HCT116 (cell line): ENCODE measurements around the gene CTNND1. TPM values are rescaled to one million over a fixed set of nuclear protein-coding genes. Genes with fewer than 3 reads are reported as not detected.

Source experiments
- ATAC-seq: fragments of 200-7000 bp; cut with Tn5 transposase; 2 replicates; pipeline ENCODE4 v1.9.1; 2020; ENCODE audit warnings: mild to moderate bottlenecking, moderate library complexity
- BruUV-seq: library from RNA; stranded (reverse); fragments of 400-500 nt; replicated peaks from 2 replicates; lab custom pipeline; 2021; lab: Mats Ljungman, UMichigan
- CTCF ChIA-PET: fragments of 300-600 bp; sonication (Branson Sonifier 250); formaldehyde crosslinking; loops from one replicate; lab custom pipeline; 2021; ENCODE audit warnings: antibody characterized with exemption; lab: Charles Lee
- POLR2A ChIA-PET: fragments of 300-600, 350-600 bp; sonication (Branson Sonifier 250); formaldehyde crosslinking; loops from one replicate; lab custom pipeline; 2021; ENCODE audit warnings: antibody characterized with exemption; lab: Charles Lee
- RAD21 ChIA-PET, 2 experiments: fragments of 300-600 bp; sonication (Branson Sonifier 250); formaldehyde crosslinking; loops; one replicate each; lab custom pipeline; 2023; ENCODE audit warnings: low total read pairs in 2 of 2; ENCODE audit not compliant: uncharacterized antibody in 2 of 2, unreplicated experiment in 2 of 2, low non-redundant PET in 1 of 2; lab: Charles Lee
- DNase-seq: peaks from one replicate; pipeline ENCODE4 v3.0.0-alpha.2; 2010; ENCODE audit warnings: low read depth, low spot score
- H2AFZ ChIP-seq: fragments of 200-600 bp; shearing (Covaris generic), sonication (generic); 2 replicates; pipeline ENCODE4 v1.6.1; 2017; ENCODE audit warnings: low read depth, mixed run types, mixed read lengths, antibody characterized with exemption, low read length; ENCODE audit not compliant: poor library complexity, severe bottlenecking
- H3K27ac ChIP-seq: 2 replicates; pipeline ENCODE4 v1.5.1; 2012; ENCODE audit warnings: low read depth, low read length
- H3K27me3 ChIP-seq: fragments of 200-600 bp; sonication (generic); 2 replicates; pipeline ENCODE4 v1.6.1; 2016; ENCODE audit warnings: mixed run types, low read length, mixed read lengths; ENCODE audit not compliant: insufficient read depth
- H3K36me3 ChIP-seq, 2 experiments: fragments of 200-500 bp in 1 of 2; fragments of 200-600 bp in 1 of 2; sonication (Bioruptor generic) in 1 of 2; sonication (generic) in 1 of 2; 2 replicates each; pipeline versions ENCODE4 v1.5.1 to v1.6.1; 2014 to 2016; ENCODE audit warnings: low read length in 2 of 2, inconsistent platforms in 1 of 2, mixed read lengths in 1 of 2, mixed run types in 1 of 2; ENCODE audit not compliant: insufficient read depth in 2 of 2, control insufficient read depth in 1 of 2
- H3K4me1 ChIP-seq, 2 experiments: fragments of 200-600 bp in 1 of 2; sonication (generic) in 1 of 2; 2 replicates each; pipeline versions ENCODE4 v1.5.1 to v1.6.1; 2012 to 2017; ENCODE audit warnings: low read length in 2 of 2, inconsistent platforms in 1 of 2, mild to moderate bottlenecking in 1 of 2, mixed read lengths in 1 of 2, mixed run types in 1 of 2, moderate library complexity in 1 of 2; ENCODE audit not compliant: insufficient read depth in 2 of 2, control insufficient read depth in 1 of 2
- H3K4me2 ChIP-seq: fragments of 200-600 bp; sonication (generic); 2 replicates; pipeline ENCODE4 v1.6.1; 2017; ENCODE audit warnings: mixed run types, low read length, mixed read lengths
- H3K4me3 ChIP-seq, 2 experiments: fragments of 200-600 bp in 1 of 2; sonication (generic) in 1 of 2; replicated peaks in 1 of 2; 2 replicates each; pipeline ENCODE4 v1.5.1; 2011 to 2016; ENCODE audit warnings: low read length in 2 of 2, control low read depth in 1 of 2, low read depth in 1 of 2, mild to moderate bottlenecking in 1 of 2, mixed read lengths in 1 of 2, mixed run types in 1 of 2
- H3K79me2 ChIP-seq: fragments of 200-600 bp; sonication (generic); 2 replicates; pipeline ENCODE4 v1.6.1; 2017; ENCODE audit warnings: mild to moderate bottlenecking, mixed run types, low read length, moderate library complexity, mixed read lengths; ENCODE audit not compliant: insufficient read depth
- H3K9ac ChIP-seq: fragments of 200-600 bp; sonication (generic); 2 replicates; pipeline ENCODE4 v1.6.1; 2016; ENCODE audit warnings: low read length, mixed read lengths
- H3K9me2 ChIP-seq: fragments of 200-600 bp; sonication (generic), shearing (Covaris generic); 2 replicates; pipeline ENCODE4 v1.6.1; 2017; ENCODE audit warnings: mixed run types, mild to moderate bottlenecking, moderate library complexity; ENCODE audit not compliant: insufficient read depth
- H3K9me3 ChIP-seq, 2 experiments: fragments of 200-500 bp in 1 of 2; fragments of 200-600 bp in 1 of 2; sonication (Bioruptor generic) in 1 of 2; sonication (generic) in 1 of 2; 2 replicates each; pipeline ENCODE4 v1.6.1; 2014 to 2017; ENCODE audit warnings: low read length in 2 of 2, mixed read lengths in 2 of 2, inconsistent platforms in 1 of 2, low read depth in 1 of 2, mild to moderate bottlenecking in 1 of 2, mixed run types in 1 of 2, moderate library complexity in 1 of 2; ENCODE audit not compliant: control insufficient read depth in 1 of 2, insufficient read depth in 1 of 2
- H4K20me1 ChIP-seq: fragments of 200-600 bp; sonication (generic), shearing (Covaris generic); 2 replicates; pipeline ENCODE4 v1.6.1; 2017; ENCODE audit warnings: mixed run types, mild to moderate bottlenecking, moderate library complexity; ENCODE audit not compliant: insufficient read depth
- CBX3 ChIP-seq: IDR thresholded peaks from 2 replicates; pipeline ENCODE4 v1.6.1; 2012; ENCODE audit warnings: low read depth
- CEBPB ChIP-seq: IDR thresholded peaks from 2 replicates; pipeline ENCODE4 v1.6.1; 2012; ENCODE audit warnings: low read depth
- EGR1 ChIP-seq: IDR thresholded peaks from 2 replicates; pipeline ENCODE4 v1.6.1; 2012; ENCODE audit warnings: low read depth
- ELF1 ChIP-seq: IDR thresholded peaks from 2 replicates; pipeline ENCODE4 v1.6.1; 2012; ENCODE audit warnings: low read depth, borderline replicate concordance
- EZH2 ChIP-seq: fragments of 200-600 bp; sonication (generic); IDR thresholded peaks from 2 replicates; pipeline ENCODE4 v1.6.1; 2017; ENCODE audit warnings: antibody characterized with exemption, mixed run types
- EZH2phosphoT487 ChIP-seq: fragments of 200-600 bp; IDR thresholded peaks from 2 replicates; pipeline ENCODE4 v1.6.1; 2018; ENCODE audit warnings: antibody characterized with exemption, borderline replicate concordance
- POLR2A ChIP-seq: IDR thresholded peaks from 2 replicates; pipeline ENCODE4 v1.7.0; 2011; ENCODE audit warnings: borderline replicate concordance; ENCODE audit not compliant: insufficient read depth, insufficient read length; ENCODE audit errors: extremely low read depth
- POLR2AphosphoS5 ChIP-seq: IDR thresholded peaks from 2 replicates; pipeline ENCODE4 v1.6.1; 2011; ENCODE audit warnings: mild to moderate bottlenecking, low read depth, low read length, moderate library complexity
- SIN3A ChIP-seq: IDR thresholded peaks from 2 replicates; pipeline ENCODE4 v1.6.1; 2012; ENCODE audit warnings: low read depth
- YY1 ChIP-seq: IDR thresholded peaks from 2 replicates; pipeline ENCODE4 v1.6.1; 2011; ENCODE audit warnings: low read length, low read depth, moderate library complexity, mild to moderate bottlenecking; ENCODE audit not compliant: insufficient replicate concordance; ENCODE audit errors: extremely low read depth
- ZNF274 ChIP-seq: fragments of 200-500 bp; sonication (Bioruptor generic); IDR thresholded peaks from 2 replicates; pipeline ENCODE4 v1.6.1; 2014; ENCODE audit warnings: mild to moderate bottlenecking, low read depth, low read length, inconsistent platforms
- intact Hi-C: fragments of 100-400 bp; cut with micrococcal nuclease; formaldehyde crosslinking; loops from 2 replicates; pipeline ENCODE4 v1.10.0; 2022
- total RNA-seq: library from RNA; stranded (reverse); gene quantifications from one replicate; pipeline ENCODE4 v1.2.1, GENCODE V29; 2021; ENCODE audit not compliant: unreplicated experiment
- TF ChIP-seq, protein P1 (sequence below), 3 experiments: fragments of 200-600 bp in 1 of 3; sonication (generic) in 1 of 3; IDR thresholded peaks in 2 of 3; conservative IDR thresholded peaks in 1 of 3; 2 replicates each; pipeline ENCODE4 v1.5.1; 2012 to 2017; ENCODE audit warnings: low read depth in 2 of 3, low read length in 2 of 3, antibody characterized with exemption in 1 of 3, borderline replicate concordance in 1 of 3, control low read depth in 1 of 3, mild to moderate bottlenecking in 1 of 3, mixed read lengths in 1 of 3, mixed run types in 1 of 3, moderate library complexity in 1 of 3; ENCODE audit not compliant: insufficient read depth in 1 of 3
- TF ChIP-seq, protein P2 (sequence below): IDR thresholded peaks from 2 replicates; pipeline ENCODE4 v1.6.1; 2011; ENCODE audit warnings: mild to moderate bottlenecking, low read length, moderate library complexity; ENCODE audit not compliant: insufficient replicate concordance; ENCODE audit errors: extremely low read depth
- TF ChIP-seq, protein P3 (sequence below): IDR thresholded peaks from 2 replicates; pipeline ENCODE4 v1.6.1; 2012
- TF ChIP-seq, protein P4 (sequence below): IDR thresholded peaks from 2 replicates; pipeline ENCODE4 v1.6.1; 2012; ENCODE audit warnings: low read depth
- TF ChIP-seq, protein P5 (sequence below): IDR thresholded peaks from 2 replicates; pipeline ENCODE4 v1.6.1; 2012

Gene CTNND1
- total RNA-seq, 1 experiment from 2014 or later: 157 TPM

DNA sequence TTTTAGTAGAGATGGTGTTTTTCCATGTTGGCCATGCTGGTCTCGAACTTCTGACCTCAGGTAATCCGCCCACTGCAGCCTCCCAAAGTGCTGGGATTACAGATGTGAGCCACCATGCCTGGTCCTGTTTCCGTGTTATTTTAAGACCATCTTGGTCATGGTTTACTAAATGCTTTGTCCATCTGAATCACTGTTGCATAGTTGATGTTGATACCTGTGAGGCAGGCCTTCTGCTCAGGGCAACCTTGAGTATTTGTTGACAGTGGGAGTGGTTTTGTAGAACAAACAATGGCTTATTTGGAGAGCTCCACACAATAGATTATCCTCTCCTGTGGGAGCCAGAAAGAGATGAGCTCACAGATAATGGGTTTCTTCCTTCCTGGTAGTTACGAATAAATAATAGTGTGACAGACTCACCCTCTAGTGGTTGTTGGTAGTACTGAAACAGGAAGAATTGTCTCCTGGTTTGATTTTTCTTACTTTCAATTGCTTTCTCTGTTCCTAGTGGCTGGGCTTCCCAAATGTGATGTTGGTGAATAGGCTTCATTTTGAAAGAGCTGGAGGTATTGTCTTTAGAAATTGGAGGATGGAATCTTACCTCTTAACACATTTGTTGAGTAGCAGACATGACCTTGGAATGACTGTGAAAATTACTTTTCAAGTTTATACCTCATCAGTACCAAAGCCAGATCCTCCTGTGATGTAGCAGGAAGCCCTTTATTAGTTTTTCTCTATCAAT is 39.0 kb downstream of the CTNND1 start:
- Histone ChIP-seq H3K9ac (peak overlapping the region; percentile 55; the same call in 1 of the 2 replicates), H2AFZ (no peak overlapping the region), H3K4me2 (peak overlapping the region; percentile 78), H3K4me3 (no peak overlapping the region), H4K20me1 (0 out of 2 replicates have a peak, but pooled peaks cover 4% of the 10 kb centered on the region), H3K27me3 (no peaks in the 10 kb centered on the region), H3K36me3 (peaks cover 34 to 45% of the 10 kb centered on the region in 2 experiments), H3K27ac (peak overlapping the region; percentile 82; the same call in 1 of the 2 replicates), H3K79me2 (peaks cover 68% of the 10 kb centered on the region), H3K9me2 (no peaks in the 10 kb centered on the region), H3K9me3 (no peaks in the 10 kb centered on the region), H3K4me1 (peaks cover 27 to 39% of the 10 kb centered on the region in 2 experiments)
- DNase-seq: peak; percentile 51
- peak; percentile 36 for ATAC-seq
- intact Hi-C loops: loop anchor here (1.0 to 5.0 kb wide), 2 partner anchors 49 to 133 kb away; partner anchors contain the start of genes BTBD18 and ZDHHC5
- ChIA-PET RAD21 (interaction anchor here (1.0 to 2.2 kb wide), 9 partner anchors 22 to 59 kb away, joined by 3 to 19 read pairs (median 5); partner anchors contain the start of genes BTBD18 (in 2 of the 2), CTNND1 (in 2 of the 2) and SELENOH (in 1 of the 2)), POLR2A (interaction anchor here (0.6 to 3.2 kb wide), 6 partner anchors 21 to 89 kb away, joined by 3 to 31 read pairs (median 7); partner anchors contain the start of genes BTBD18, CTNND1, MED19 and SELENOH), CTCF (interaction anchor here (0.6 to 4.6 kb wide), 26 partner anchors 8 to 711 kb away, joined by 3 to 95 read pairs (median 4); partner anchors contain the start of genes BTBD18, CTNND1, MED19 and SELENOH)
- BruUV-seq: no TSS peak
- TF ChIP-seq ELF1: no peak; the same call in 1 of the 2 replicates
- TF ChIP-seq, protein P1, sequence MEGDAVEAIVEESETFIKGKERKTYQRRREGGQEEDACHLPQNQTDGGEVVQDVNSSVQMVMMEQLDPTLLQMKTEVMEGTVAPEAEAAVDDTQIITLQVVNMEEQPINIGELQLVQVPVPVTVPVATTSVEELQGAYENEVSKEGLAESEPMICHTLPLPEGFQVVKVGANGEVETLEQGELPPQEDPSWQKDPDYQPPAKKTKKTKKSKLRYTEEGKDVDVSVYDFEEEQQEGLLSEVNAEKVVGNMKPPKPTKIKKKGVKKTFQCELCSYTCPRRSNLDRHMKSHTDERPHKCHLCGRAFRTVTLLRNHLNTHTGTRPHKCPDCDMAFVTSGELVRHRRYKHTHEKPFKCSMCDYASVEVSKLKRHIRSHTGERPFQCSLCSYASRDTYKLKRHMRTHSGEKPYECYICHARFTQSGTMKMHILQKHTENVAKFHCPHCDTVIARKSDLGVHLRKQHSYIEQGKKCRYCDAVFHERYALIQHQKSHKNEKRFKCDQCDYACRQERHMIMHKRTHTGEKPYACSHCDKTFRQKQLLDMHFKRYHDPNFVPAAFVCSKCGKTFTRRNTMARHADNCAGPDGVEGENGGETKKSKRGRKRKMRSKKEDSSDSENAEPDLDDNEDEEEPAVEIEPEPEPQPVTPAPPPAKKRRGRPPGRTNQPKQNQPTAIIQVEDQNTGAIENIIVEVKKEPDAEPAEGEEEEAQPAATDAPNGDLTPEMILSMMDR (IDR thresholded peaks at IDR 0.05 in 2 of 3, conservative IDR thresholded peaks at IDR 0.05 in 1 of 3; ENCODE audit: borderline replicate concordance in 1 of 3, insufficient read depth in 1 of 3, low read depth in 2 of 3, low read length in 2 of 3): peak; percentile 74 to 86 (median 85); a peak in 5 of 6 replicates
- no peak for TF ChIP-seq POLR2A
- no peak; the same call in 1 of the 2 replicates for TF ChIP-seq POLR2AphosphoS5
- no peak for TF ChIP-seq EZH2phosphoT487
- TF ChIP-seq, protein P2, sequence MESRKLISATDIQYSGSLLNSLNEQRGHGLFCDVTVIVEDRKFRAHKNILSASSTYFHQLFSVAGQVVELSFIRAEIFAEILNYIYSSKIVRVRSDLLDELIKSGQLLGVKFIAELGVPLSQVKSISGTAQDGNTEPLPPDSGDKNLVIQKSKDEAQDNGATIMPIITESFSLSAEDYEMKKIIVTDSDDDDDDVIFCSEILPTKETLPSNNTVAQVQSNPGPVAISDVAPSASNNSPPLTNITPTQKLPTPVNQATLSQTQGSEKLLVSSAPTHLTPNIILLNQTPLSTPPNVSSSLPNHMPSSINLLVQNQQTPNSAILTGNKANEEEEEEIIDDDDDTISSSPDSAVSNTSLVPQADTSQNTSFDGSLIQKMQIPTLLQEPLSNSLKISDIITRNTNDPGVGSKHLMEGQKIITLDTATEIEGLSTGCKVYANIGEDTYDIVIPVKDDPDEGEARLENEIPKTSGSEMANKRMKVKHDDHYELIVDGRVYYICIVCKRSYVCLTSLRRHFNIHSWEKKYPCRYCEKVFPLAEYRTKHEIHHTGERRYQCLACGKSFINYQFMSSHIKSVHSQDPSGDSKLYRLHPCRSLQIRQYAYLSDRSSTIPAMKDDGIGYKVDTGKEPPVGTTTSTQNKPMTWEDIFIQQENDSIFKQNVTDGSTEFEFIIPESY: no peak
- no peak for TF ChIP-seq ZNF274
- TF ChIP-seq, protein P3, sequence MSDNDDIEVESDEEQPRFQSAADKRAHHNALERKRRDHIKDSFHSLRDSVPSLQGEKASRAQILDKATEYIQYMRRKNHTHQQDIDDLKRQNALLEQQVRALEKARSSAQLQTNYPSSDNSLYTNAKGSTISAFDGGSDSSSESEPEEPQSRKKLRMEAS: no peak
- no peak for TF ChIP-seq YY1
- TF ChIP-seq CBX3: peak; percentile 13; the same call in 1 of the 2 replicates
- 0 out of 2 replicates have a peak, but pooled peaks have one; percentile 22 for TF ChIP-seq SIN3A
- TF ChIP-seq, protein P4, sequence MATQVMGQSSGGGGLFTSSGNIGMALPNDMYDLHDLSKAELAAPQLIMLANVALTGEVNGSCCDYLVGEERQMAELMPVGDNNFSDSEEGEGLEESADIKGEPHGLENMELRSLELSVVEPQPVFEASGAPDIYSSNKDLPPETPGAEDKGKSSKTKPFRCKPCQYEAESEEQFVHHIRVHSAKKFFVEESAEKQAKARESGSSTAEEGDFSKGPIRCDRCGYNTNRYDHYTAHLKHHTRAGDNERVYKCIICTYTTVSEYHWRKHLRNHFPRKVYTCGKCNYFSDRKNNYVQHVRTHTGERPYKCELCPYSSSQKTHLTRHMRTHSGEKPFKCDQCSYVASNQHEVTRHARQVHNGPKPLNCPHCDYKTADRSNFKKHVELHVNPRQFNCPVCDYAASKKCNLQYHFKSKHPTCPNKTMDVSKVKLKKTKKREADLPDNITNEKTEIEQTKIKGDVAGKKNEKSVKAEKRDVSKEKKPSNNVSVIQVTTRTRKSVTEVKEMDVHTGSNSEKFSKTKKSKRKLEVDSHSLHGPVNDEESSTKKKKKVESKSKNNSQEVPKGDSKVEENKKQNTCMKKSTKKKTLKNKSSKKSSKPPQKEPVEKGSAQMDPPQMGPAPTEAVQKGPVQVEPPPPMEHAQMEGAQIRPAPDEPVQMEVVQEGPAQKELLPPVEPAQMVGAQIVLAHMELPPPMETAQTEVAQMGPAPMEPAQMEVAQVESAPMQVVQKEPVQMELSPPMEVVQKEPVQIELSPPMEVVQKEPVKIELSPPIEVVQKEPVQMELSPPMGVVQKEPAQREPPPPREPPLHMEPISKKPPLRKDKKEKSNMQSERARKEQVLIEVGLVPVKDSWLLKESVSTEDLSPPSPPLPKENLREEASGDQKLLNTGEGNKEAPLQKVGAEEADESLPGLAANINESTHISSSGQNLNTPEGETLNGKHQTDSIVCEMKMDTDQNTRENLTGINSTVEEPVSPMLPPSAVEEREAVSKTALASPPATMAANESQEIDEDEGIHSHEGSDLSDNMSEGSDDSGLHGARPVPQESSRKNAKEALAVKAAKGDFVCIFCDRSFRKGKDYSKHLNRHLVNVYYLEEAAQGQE: no peak
- no peak for TF ChIP-seq EGR1
- no peak for TF ChIP-seq CEBPB
- TF ChIP-seq EZH2: no peak
- TF ChIP-seq, protein P5, sequence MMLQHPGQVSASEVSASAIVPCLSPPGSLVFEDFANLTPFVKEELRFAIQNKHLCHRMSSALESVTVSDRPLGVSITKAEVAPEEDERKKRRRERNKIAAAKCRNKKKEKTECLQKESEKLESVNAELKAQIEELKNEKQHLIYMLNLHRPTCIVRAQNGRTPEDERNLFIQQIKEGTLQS: no peak
